Prostate gland (tissue), 2 donors: ENCODE measurements around the gene WFIKKN2. TPM values are rescaled to one million over a fixed set of nuclear protein-coding genes. Genes with fewer than 3 reads are reported as not detected.
"Not testable (repeated sequence)": the region's sequence is repeated elsewhere in the genome, so short reads cannot be mapped to it uniquely, and the experiment has no call there.

ENCODE experiments used
- DNase-seq: peaks from one replicate; pipeline ENCODE4 v3.0.0-alpha.2; 2019; ENCODE audit warnings: low spot score
- H3K27ac ChIP-seq, 2 donors: fragments of 200-600 bp; sonication (generic); 2 replicates each; pipeline ENCODE4 v1.5.1; 2017 to 2019
- H3K27me3 ChIP-seq: fragments of 200-600 bp; sonication (generic); replicated peaks from 2 replicates; pipeline ENCODE4 v1.5.1; 2019; ENCODE audit not compliant: insufficient read depth
- H3K36me3 ChIP-seq, 2 donors: fragments of 200-600 bp; sonication (generic); 1 replicate in 1 of 2; 2 replicates in 1 of 2; pipeline versions ENCODE4 v1.5.1 to v1.8.1; 2017 to 2019
- H3K4me1 ChIP-seq: fragments of 200-600 bp; sonication (generic); replicated peaks from 2 replicates; pipeline ENCODE4 v1.5.1; 2019
- H3K4me3 ChIP-seq, 2 donors: fragments of 200-600 bp; sonication (generic); 2 replicates each; pipeline ENCODE4 v1.5.1; 2017 to 2019
- H3K9me3 ChIP-seq: fragments of 200-600 bp; sonication (generic); 2 replicates; pipeline ENCODE4 v1.5.1; 2017
- POLR2A ChIP-seq: fragments of 450-650 bp; IDR thresholded peaks from one replicate; pipeline ENCODE4 v1.6.1; 2016; ENCODE audit warnings: antibody characterized with exemption, mild to moderate bottlenecking
- POLR2AphosphoS5 ChIP-seq: sonication (generic); formaldehyde crosslinking; IDR thresholded peaks from one replicate; pipeline ENCODE4 v1.6.1; 2017; ENCODE audit warnings: antibody characterized with exemption
- WGBS: methylation state at CpG from one replicate; pipeline ENCODE4 v1.1.5; 2018; 5-methylcytosine and 5-hydroxymethylcytosine counted together
- intact Hi-C: fragments of 100-400 bp; cut with DNase I; formaldehyde crosslinking; loops from one replicate; pipeline ENCODE4 v1.14.2; 2022
- total RNA-seq, 2 donors: library from RNA; depleted of rRNA; stranded (reverse); fragments of >200 nt; gene quantifications; one replicate each; pipeline ENCODE4 v1.1.0, GENCODE V29; 2016
- TF ChIP-seq, protein P1 (sequence below), 4 experiments: fragments of 200-600 bp in 2 of 4; fragments of 450-650 bp in 2 of 4; sonication (generic) in 2 of 4; IDR thresholded peaks; 1 replicate in 3 of 4; 2 replicates in 1 of 4; pipeline ENCODE4 v1.5.1; 2016 to 2019; ENCODE audit warnings: antibody characterized with exemption in 4 of 4, mild to moderate bottlenecking in 2 of 4, moderate library complexity in 2 of 4

Gene WFIKKN2
- total RNA-seq, 2 donors from 2014 or later = 0.18 to 2.4 TPM

DNA sequence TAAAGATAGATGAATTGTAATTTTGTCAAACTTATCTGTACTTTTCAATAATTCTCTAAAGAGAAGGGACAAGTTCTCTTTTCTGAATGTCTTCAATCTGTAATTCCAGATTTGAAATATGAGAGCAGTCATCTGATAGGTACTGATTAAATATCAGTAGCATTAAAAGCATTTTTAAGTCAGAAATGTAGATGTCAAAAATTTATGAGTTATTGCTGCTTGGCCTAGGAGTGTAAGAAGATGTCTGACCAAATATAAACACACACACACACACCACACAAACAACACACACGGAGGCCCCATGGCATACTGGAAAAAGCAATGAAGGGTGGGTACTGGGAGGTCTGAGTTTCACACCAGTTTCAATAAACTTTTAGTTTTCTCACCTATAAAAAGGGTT is 33.2 kb downstream of the WFIKKN2 start:
- TF ChIP-seq POLR2A = no peak
- TF ChIP-seq POLR2AphosphoS5 = no peak
- TF ChIP-seq, protein P1, sequence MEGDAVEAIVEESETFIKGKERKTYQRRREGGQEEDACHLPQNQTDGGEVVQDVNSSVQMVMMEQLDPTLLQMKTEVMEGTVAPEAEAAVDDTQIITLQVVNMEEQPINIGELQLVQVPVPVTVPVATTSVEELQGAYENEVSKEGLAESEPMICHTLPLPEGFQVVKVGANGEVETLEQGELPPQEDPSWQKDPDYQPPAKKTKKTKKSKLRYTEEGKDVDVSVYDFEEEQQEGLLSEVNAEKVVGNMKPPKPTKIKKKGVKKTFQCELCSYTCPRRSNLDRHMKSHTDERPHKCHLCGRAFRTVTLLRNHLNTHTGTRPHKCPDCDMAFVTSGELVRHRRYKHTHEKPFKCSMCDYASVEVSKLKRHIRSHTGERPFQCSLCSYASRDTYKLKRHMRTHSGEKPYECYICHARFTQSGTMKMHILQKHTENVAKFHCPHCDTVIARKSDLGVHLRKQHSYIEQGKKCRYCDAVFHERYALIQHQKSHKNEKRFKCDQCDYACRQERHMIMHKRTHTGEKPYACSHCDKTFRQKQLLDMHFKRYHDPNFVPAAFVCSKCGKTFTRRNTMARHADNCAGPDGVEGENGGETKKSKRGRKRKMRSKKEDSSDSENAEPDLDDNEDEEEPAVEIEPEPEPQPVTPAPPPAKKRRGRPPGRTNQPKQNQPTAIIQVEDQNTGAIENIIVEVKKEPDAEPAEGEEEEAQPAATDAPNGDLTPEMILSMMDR (IDR thresholded peaks at IDR 0.05) = no peak
- Histone ChIP-seq H3K27ac (peak overlapping the region; percentile 100), H3K36me3 (no peaks in the 10 kb centered on the region), H3K4me3 (peak overlapping the region in 1 of 2 donors; percentile 79), H3K4me1 (no peaks in the 10 kb centered on the region), H3K27me3 (no peaks in the 10 kb centered on the region), H3K9me3 (no peaks in the 10 kb centered on the region)
- DNase-seq = no peak
- 25% methylated on average over 1 of the region's 1 CpG for WGBS
- intact Hi-C loops = no loop called here

DNA sequence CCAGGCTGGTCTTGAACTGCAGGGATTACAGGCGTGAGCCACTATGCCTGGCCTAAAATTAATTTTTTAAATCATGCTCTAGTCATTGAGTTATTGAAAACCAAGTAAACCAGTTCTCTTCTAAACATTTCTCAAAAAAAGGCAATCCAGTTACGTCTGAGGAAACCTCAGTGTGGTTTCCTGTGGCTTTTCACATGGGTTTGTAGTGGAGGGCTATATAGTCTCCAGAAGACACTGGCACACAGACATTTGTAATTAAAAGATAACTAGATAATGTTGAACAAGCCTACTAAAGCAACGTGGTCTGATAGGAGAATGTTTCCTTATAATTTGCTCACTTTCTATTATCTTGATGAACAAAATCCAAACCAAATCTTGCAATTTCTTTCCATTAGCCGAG is 36.0 kb downstream of the WFIKKN2 start:
- WGBS = 70% methylated on average over 4 of the region's 4 CpGs
- Histone ChIP-seq H3K36me3 (no peaks in the 10 kb centered on the region), H3K4me3 (no peak overlapping the region), H3K27ac (no peak overlapping the region), H3K9me3 (no peaks in the 10 kb centered on the region), H3K4me1 (no peaks in the 10 kb centered on the region), H3K27me3 (no peaks in the 10 kb centered on the region)
- TF ChIP-seq POLR2AphosphoS5 (no peak), POLR2A (no peak)
- TF ChIP-seq, protein P1 (IDR thresholded peaks at IDR 0.05) = no peak
- intact Hi-C loops = no loop called here
- no peak for DNase-seq

DNA sequence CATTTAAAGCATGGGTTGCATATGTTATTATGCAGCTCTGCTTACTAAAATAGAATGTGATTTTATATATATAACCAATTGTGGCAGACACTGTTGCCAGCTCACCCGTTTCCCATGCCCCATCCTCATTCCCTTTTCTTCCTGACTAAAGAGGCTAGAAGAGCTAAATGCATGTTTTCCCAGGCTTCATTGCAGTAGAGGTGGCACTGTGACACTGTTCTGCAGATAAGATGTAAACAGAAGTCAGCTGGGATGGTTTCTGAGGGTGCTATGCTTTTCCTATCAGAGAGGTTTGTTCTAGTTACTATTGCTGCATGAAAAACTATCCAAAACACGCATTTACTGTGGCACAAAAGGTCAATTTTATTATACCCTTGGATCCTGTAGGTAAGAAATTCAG is 36.5 kb downstream of the WFIKKN2 start:
- TF ChIP-seq POLR2AphosphoS5 = no peak
- TF ChIP-seq POLR2A = no peak
- TF ChIP-seq, protein P1 (IDR thresholded peaks at IDR 0.05) = no peak
- Histone ChIP-seq H3K4me3 (no peak overlapping the region), H3K36me3 (no peaks in the 10 kb centered on the region), H3K9me3 (no peaks in the 10 kb centered on the region), H3K4me1 (no peaks in the 10 kb centered on the region), H3K27me3 (no peaks in the 10 kb centered on the region), H3K27ac (no peak overlapping the region)
- 72% methylated on average over 2 of the region's 2 CpGs for WGBS
- no peak for DNase-seq
- intact Hi-C loops = no loop called here

DNA sequence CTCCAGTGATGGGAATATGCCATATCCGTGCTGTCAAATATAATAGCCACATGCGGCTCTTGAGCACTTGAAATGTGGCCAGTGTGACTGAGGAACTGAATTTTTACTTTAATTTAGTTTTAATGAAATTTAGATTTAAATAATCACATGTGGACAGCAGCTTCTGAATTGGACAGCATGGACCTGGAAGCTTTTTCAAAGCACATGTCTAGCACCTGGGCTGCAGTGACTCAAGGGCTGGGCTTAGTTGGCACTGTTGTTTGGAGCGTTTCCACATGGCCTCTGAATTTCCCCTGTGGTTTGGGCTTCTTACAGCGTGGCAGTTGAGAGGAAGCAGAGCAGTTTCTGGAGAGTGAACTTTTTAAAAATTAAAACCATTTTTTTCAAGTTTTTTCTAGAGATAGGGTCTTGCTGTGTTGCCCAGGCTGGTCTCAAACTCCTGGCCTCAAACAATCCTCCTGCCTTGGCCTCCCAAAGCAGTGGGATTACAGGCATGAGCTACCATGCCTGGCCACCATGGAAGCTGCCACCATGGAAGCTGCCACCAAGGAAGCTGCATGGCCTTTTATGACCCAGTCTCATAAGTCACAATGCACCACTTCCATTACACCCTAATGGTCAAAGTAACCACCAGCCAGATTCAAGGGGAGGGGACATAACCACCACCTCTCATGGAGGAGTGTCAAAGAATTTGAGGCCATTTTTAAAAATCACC is 37.5 kb downstream of the WFIKKN2 start:
- Histone ChIP-seq H3K27ac (no peak overlapping the region), H3K4me1 (no peaks in the 10 kb centered on the region), H3K27me3 (no peaks in the 10 kb centered on the region), H3K4me3 (no peak overlapping the region), H3K9me3 (no peaks in the 10 kb centered on the region), H3K36me3 (no peaks in the 10 kb centered on the region)
- TF ChIP-seq, protein P1 (IDR thresholded peaks at IDR 0.05) = no peak
- no peak for TF ChIP-seq POLR2A
- no peak for TF ChIP-seq POLR2AphosphoS5
- DNase-seq = peak; percentile 35
- intact Hi-C loops = no loop called here
- 57% methylated on average over 4 of the region's 4 CpGs for WGBS

DNA sequence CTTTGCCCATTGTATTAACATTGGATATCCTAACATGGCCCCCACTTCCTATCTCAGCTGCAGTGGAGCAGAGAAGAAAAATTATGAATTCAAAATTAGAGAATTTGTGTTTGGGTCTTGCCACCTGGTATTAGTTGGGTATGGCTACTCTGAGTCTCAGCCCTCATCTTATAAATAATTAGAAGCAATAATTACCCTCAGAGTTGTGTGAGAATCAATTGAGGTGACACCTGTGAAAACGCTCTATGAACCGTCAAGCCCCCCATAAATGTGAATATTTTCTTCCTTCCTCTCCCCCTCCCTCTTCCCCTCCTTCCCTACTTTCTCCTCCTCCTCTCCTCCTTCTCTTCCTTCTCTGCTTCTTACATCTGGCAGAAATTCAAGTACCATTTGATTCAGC is 39.7 kb downstream of the WFIKKN2 start:
- 75% methylated on average over 2 of the region's 2 CpGs for WGBS
- DNase-seq = no peak
- Histone ChIP-seq H3K27ac (no peak overlapping the region), H3K4me3 (no peak overlapping the region), H3K4me1 (no peaks in the 10 kb centered on the region), H3K36me3 (no peaks in the 10 kb centered on the region), H3K27me3 (no peaks in the 10 kb centered on the region), H3K9me3 (no peaks in the 10 kb centered on the region)
- intact Hi-C loops = no loop called here
- TF ChIP-seq, protein P1 (IDR thresholded peaks at IDR 0.05) = no peak
- TF ChIP-seq POLR2A = no peak
- no peak for TF ChIP-seq POLR2AphosphoS5

DNA sequence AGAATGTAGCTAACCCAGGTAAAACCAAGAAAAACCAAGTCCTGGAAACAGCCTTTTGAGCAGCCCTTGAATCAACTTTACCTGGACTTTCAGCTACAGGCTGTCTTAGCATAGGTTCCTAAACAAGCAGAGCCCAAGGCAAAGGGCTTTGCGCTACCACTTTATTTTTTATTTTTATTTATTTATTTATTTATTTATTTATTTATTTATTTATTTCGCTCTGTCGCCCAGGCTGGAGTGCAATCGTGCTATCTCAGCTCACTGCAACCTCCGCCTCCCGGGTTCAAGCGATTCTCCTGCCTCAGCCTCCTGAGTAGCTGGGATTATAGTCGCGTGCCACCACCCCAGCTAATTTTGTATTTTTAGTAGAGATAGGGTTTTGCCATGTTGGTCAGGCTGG is 41.7 kb downstream of the WFIKKN2 start:
- 98% methylated on average over 9 of the region's 9 CpGs for WGBS
- DNase-seq, intact Hi-C loops, H3K27ac ChIP-seq, H3K36me3 ChIP-seq, H3K27me3 ChIP-seq, H3K9me3 ChIP-seq, H3K4me3 ChIP-seq, H3K4me1 ChIP-seq: not testable (repeated sequence)
